Gastroesophageal sphincter (tissue), 4 donors: Measurements from ENCODE around the gene GIPC3. TPM values are rescaled to one million over a fixed set of nuclear protein-coding genes. Genes with fewer than 3 reads are reported as not detected.
A peak's percentile ranks its signal among the peaks of the same experiment; 100 is the strongest.

ENCODE experiments used
- ATAC-seq: fragments of 150-250 bp; one replicate; pipeline ENCODE4 v1.9.1; 2016; ENCODE audit warnings: mild to moderate bottlenecking, moderate library complexity
- H3K27ac ChIP-seq, 4 donors: fragments of 200-600 bp; sonication (generic) in 3 of 4; 1 replicate in 3 of 4; 2 replicates in 1 of 4; pipeline ENCODE4 v1.5.1; 2016 to 2019
- H3K27me3 ChIP-seq: fragments of 200-600 bp; sonication (generic); one replicate; pipeline ENCODE4 v1.5.1; 2019
- H3K36me3 ChIP-seq, 2 donors: fragments of 200-600 bp; sonication (generic); one replicate each; pipeline ENCODE4 v1.5.1; 2019; ENCODE audit warnings: control low read depth in 1 of 2
- H3K4me1 ChIP-seq, 3 donors: fragments of 200-600 bp; sonication (generic); 1 replicate in 2 of 3; 2 replicates in 1 of 3; pipeline ENCODE4 v1.5.1; 2016 to 2019; ENCODE audit warnings: control low read depth in 2 of 3
- H3K4me3 ChIP-seq, 2 donors: fragments of 200-600 bp; sonication (generic); one replicate each; pipeline ENCODE4 v1.5.1; 2019; ENCODE audit warnings: mild to moderate bottlenecking in 1 of 2, moderate library complexity in 1 of 2
- H3K9me3 ChIP-seq, 3 donors: fragments of 200-600 bp; sonication (generic); one replicate each; pipeline ENCODE4 v1.5.1; 2017 to 2019; ENCODE audit warnings: control low read depth in 2 of 3
- CTCF ChIP-seq, 4 experiments: fragments of 200-600 bp in 2 of 4; fragments of 450-650 bp in 2 of 4; sonication (generic) in 1 of 4; IDR thresholded peaks; one replicate each; pipeline ENCODE4 v1.5.1; 2017 to 2019; ENCODE audit warnings: antibody characterized with exemption in 4 of 4, mild to moderate bottlenecking in 2 of 4, moderate library complexity in 2 of 4
- EP300 ChIP-seq: sonication (generic); formaldehyde crosslinking; IDR thresholded peaks from one replicate; pipeline ENCODE4 v1.6.1; 2017; ENCODE audit warnings: antibody characterized with exemption, mild to moderate bottlenecking
- POLR2A ChIP-seq, 2 donors: fragments of 450-650 bp; IDR thresholded peaks; one replicate each; pipeline ENCODE4 v1.6.1; 2017; ENCODE audit warnings: antibody characterized with exemption in 2 of 2, mild to moderate bottlenecking in 2 of 2, moderate library complexity in 1 of 2
- POLR2AphosphoS5 ChIP-seq: sonication (generic); formaldehyde crosslinking; IDR thresholded peaks from one replicate; pipeline ENCODE4 v1.6.1; 2017; ENCODE audit warnings: antibody characterized with exemption
- WGBS, 2 donors: methylation state at CpG; one replicate each; pipeline ENCODE4 v1.1.5; 2018; ENCODE audit warnings: low coverage in 1 of 2; 5-methylcytosine and 5-hydroxymethylcytosine counted together
- total RNA-seq, 4 donors: library from RNA; depleted of rRNA; stranded (reverse); fragments of >200 nt; gene quantifications; one replicate each; pipeline ENCODE4 v1.1.0, GENCODE V29; 2016

GIPC3 gene
- total RNA-seq, 4 donors from 2014 or later: 0.94 to 16.8 (median 2.1) TPM

- TF ChIP-seq CTCF (IDR thresholded peaks at IDR 0.05) (no peak), POLR2A (IDR thresholded peaks at IDR 0.05) (no peak), POLR2AphosphoS5 (no peak)
- Histone ChIP-seq H3K4me3 (peak overlapping the region; percentile 52 to 76), H3K4me1 (peaks cover 0 to 82% (median 32%) of the 10 kb centered on the region in 3 donors), H3K36me3 (peaks cover 0 to 10% of the 10 kb centered on the region in 2 donors), H3K9me3 (no peaks in the 10 kb centered on the region), H3K27ac (peak overlapping the region; percentile 11 to 92 (median 84)), H3K27me3 (no peaks in the 10 kb centered on the region)
- 20% methylated on average over 2 of the region's 35 CpGs; no CpG with 5 or more reads in 1 of the 2 donors for WGBS, 2 donors
- ATAC-seq: peak; percentile 30
Measured at GRCh38 chr19:3606174-3606689, 21.0 kb downstream of the GIPC3 start.

- peaks cover 0 to 82% (median 32%) of the 10 kb centered on the region in 3 donors for H3K4me1 ChIP-seq
- H3K36me3 ChIP-seq: peaks cover 0 to 16% of the 10 kb centered on the region in 2 donors
- no peaks in the 10 kb centered on the region for H3K27me3 ChIP-seq
- TF ChIP-seq POLR2AphosphoS5 (peak; percentile 57), EP300 (no peak), POLR2A (IDR thresholded peaks at IDR 0.05) (peak in 1 of 2 donors; percentile 5), CTCF (IDR thresholded peaks at IDR 0.05) (no peak)
- H3K27ac ChIP-seq: peak within 1 kb of the TSS; percentile 11 to 92 (median 84)
- ATAC-seq: peak; percentile 84
- WGBS, 2 donors: no CpG with 5 or more reads among the region's 46 CpGs
- H3K9me3 ChIP-seq: no peaks in the 10 kb centered on the region
- peak within 1 kb of the TSS; percentile 52 to 76 for H3K4me3 ChIP-seq
Measured at GRCh38 chr19:3606690-3607289, 21.5 kb downstream of the GIPC3 start, which contains the start of gene TBXA2R. TSS of gene TBXA2R (minus strand) at chr19:3606875. CDS start at chr19:3600634, 6,241 bp downstream.

GRCh38 chr19:3607303-3608078 is 22.2 kb downstream of the GIPC3 start:
- H3K9me3 ChIP-seq: no peaks in the 10 kb centered on the region
- no peaks in the 10 kb centered on the region for H3K27me3 ChIP-seq
- peak overlapping the region; percentile 11 to 92 (median 84) for H3K27ac ChIP-seq
- peak; percentile 24 for ATAC-seq
- WGBS, 2 donors: 11 to 54% methylated on average over 7 to 10 of the region's 22 CpGs
- no peak for TF ChIP-seq EP300
- H3K4me3 ChIP-seq: peak overlapping the region; percentile 52 to 76
- H3K4me1 ChIP-seq: peaks cover 0 to 88% (median 32%) of the 10 kb centered on the region in 3 donors
- H3K36me3 ChIP-seq: peaks cover 0 to 23% of the 10 kb centered on the region in 2 donors

DNA sequence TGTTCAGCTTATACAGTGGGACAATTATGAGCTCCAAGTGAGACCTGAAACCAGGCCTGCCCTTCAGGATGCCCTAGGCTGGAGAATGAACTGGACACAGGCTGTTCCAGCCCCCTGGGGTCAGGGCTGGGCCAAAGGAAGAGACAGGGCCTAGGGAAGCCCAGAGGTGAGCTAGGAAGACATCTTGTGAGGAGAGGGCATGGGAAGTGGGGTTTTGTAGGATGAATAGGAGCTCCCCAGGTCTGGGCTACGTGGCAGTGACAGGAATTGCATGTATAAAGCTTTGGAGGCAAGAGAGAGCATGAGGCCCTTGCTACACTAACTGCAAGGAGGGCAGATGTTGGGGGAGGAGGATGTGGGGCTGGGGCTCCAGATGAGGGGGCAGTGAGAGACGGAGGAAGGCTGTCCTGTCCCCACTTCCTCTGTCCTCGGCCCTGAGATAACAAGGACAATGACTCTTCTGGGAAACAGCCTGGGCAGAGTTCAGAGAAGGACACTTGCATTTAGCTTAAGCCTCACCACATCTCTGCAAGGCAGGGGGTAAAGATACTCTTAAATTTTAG is 22.9 kb downstream of the GIPC3 start:
- H3K27me3 ChIP-seq: no peaks in the 10 kb centered on the region
- no peak for TF ChIP-seq POLR2AphosphoS5
- TF ChIP-seq POLR2A (IDR thresholded peaks at IDR 0.05): no peak
- TF ChIP-seq EP300: no peak
- TF ChIP-seq CTCF (IDR thresholded peaks at IDR 0.05): no peak
- peak overlapping the region in 3 of 4 donors; percentile 82 to 92 (median 86) for H3K27ac ChIP-seq
- peaks cover 0 to 30% of the 10 kb centered on the region in 2 donors for H3K36me3 ChIP-seq
- peak overlapping the region in 1 of 2 donors; percentile 76 for H3K4me3 ChIP-seq
- WGBS, 2 donors: 59% methylated on average over 3 of the region's 3 CpGs; no CpG with 5 or more reads in 1 of the 2 donors
- ATAC-seq: no peak
- H3K4me1 ChIP-seq: peaks cover 0 to 90% (median 35%) of the 10 kb centered on the region in 3 donors
- H3K9me3 ChIP-seq: no peaks in the 10 kb centered on the region

- Histone ChIP-seq H3K9me3 (no peaks in the 10 kb centered on the region), H3K4me1 (peaks cover 0 to 90% (median 39%) of the 10 kb centered on the region in 3 donors), H3K27me3 (no peaks in the 10 kb centered on the region), H3K36me3 (peaks cover 0 to 36% of the 10 kb centered on the region in 2 donors), H3K27ac (peak overlapping the region in 3 of 4 donors; percentile 82 to 92 (median 86)), H3K4me3 (no peak overlapping the region)
- 20% methylated on average over 1 of the region's 21 CpGs; no CpG with 5 or more reads in 1 of the 2 donors for WGBS, 2 donors
- no peak for TF ChIP-seq CTCF (IDR thresholded peaks at IDR 0.05)
- TF ChIP-seq POLR2AphosphoS5: no peak
- no peak for TF ChIP-seq POLR2A (IDR thresholded peaks at IDR 0.05)
- no peak for TF ChIP-seq EP300
- no peak for ATAC-seq
Measured at GRCh38 chr19:3608750-3609322, 23.6 kb downstream of the GIPC3 start.
